HepG2 (cell line): ENCODE measurements around the gene PLIN4. TPM values are rescaled to one million over a fixed set of nuclear protein-coding genes. Genes with fewer than 3 reads are reported as not detected.

Experiments
- ARNT2 ChIP-seq: sonication (generic); formaldehyde crosslinking; IDR thresholded peaks from 2 replicates; pipeline ENCODE4 v1.8.0; 2022; ENCODE audit warnings: mild to moderate bottlenecking, low read depth, missing genetic modification reagents, moderate library complexity
- ATF6 ChIP-seq: sonication (generic); formaldehyde crosslinking; conservative IDR thresholded peaks from 2 replicates; pipeline ENCODE4 v1.4.0; 2020; ENCODE audit warnings: missing genetic modification reagents
- CEBPG ChIP-seq: IDR thresholded peaks from 2 replicates; pipeline ENCODE4 v1.6.1; 2016
- FOXK2 ChIP-seq: fragments of 450-650 bp; IDR thresholded peaks from 2 replicates; pipeline ENCODE4 v1.6.1; 2016
- GRHL1 ChIP-seq: sonication (generic); formaldehyde crosslinking; conservative IDR thresholded peaks from 2 replicates; pipeline ENCODE4 v1.8.0; 2022; ENCODE audit warnings: missing genetic modification reagents
- HOXA5 ChIP-seq: sonication (generic); formaldehyde crosslinking; IDR thresholded peaks from 2 replicates; pipeline ENCODE4 v1.4.0; 2020; ENCODE audit warnings: missing genetic modification reagents
- JUNB ChIP-seq: sonication (generic); formaldehyde crosslinking; IDR thresholded peaks from 2 replicates; pipeline ENCODE4 v1.8.0; 2022; ENCODE audit warnings: missing genetic modification reagents, mild to moderate bottlenecking, borderline replicate concordance
- KLF11 ChIP-seq: IDR thresholded peaks from 2 replicates; pipeline ENCODE4 v1.6.1; 2016; ENCODE audit warnings: missing compliant biosample characterization
- MATR3 ChIP-seq: sonication (generic); formaldehyde crosslinking; IDR thresholded peaks from 2 replicates; pipeline ENCODE4 v1.4.0; 2020; ENCODE audit warnings: missing genetic modification reagents
- PCBP1 ChIP-seq: fragments of 200-400 bp; formaldehyde crosslinking; IDR thresholded peaks from 2 replicates; pipeline ENCODE4 v1.6.1; 2017; ENCODE audit warnings: mild to moderate bottlenecking, low read depth, low read length, borderline replicate concordance
- PHF8 ChIP-seq: sonication (generic); formaldehyde crosslinking; IDR thresholded peaks from 2 replicates; pipeline ENCODE4 v1.5.0; 2020; ENCODE audit warnings: missing genetic modification reagents
- PPARG ChIP-seq: conservative IDR thresholded peaks from 2 replicates; pipeline ENCODE4 v1.6.1; 2016; ENCODE audit warnings: missing biosample characterization, missing genetic modification reagents
- RFX5 ChIP-seq: IDR thresholded peaks from 2 replicates; pipeline ENCODE4 v1.6.1; 2011; ENCODE audit warnings: low read depth, low read length, improper control_type of control experiment
- ZBTB26 ChIP-seq: IDR thresholded peaks from 2 replicates; pipeline ENCODE4 v1.6.1; 2016; ENCODE audit warnings: missing compliant biosample characterization, missing genetic modification reagents, borderline replicate concordance
- ZNF180 ChIP-seq: sonication (generic); formaldehyde crosslinking; IDR thresholded peaks from 2 replicates; pipeline ENCODE4 v1.4.0; 2020; ENCODE audit warnings: low read depth, missing genetic modification reagents, borderline replicate concordance
- ZNF282 ChIP-seq: fragments of 450-650 bp; IDR thresholded peaks from 2 replicates; pipeline ENCODE4 v1.6.1; 2018; ENCODE audit not compliant: partially characterized antibody
- ZNF772 ChIP-seq: sonication (generic); formaldehyde crosslinking; IDR thresholded peaks from 2 replicates; pipeline ENCODE4 v1.5.0; 2020; ENCODE audit warnings: mild to moderate bottlenecking, missing genetic modification reagents
- polyA plus RNA-seq, 8 experiments: library from polyadenylated mRNA; depleted of rRNA in 3 of 8; stranded (reverse) in 7 of 8; unstranded in 1 of 8; fragments of >200 nt; fragmentation: Illumina TruSeq in 4 of 8; extraction: Trizol in 4 of 8; gene quantifications; 2 replicates each; pipeline versions ENCODE4 v1.2.1 to v1.2.3, GENCODE V29; 2011 to 2016; ENCODE audit warnings: low read depth in 4 of 8, missing spikeins in 1 of 8, mixed read lengths in 1 of 8; ENCODE audit not compliant: insufficient read depth in 1 of 8
- total RNA-seq, 5 experiments: library from RNA; depleted of rRNA; stranded (reverse); fragments of >200 nt; fragmentation: Illumina TruSeq; extraction: Trizol; gene quantifications; 2 replicates each; pipeline ENCODE4 v1.2.3, GENCODE V29; 2016; ENCODE audit warnings: low read depth in 1 of 5
- TF ChIP-seq, protein P1 (sequence below): sonication (generic); formaldehyde crosslinking; IDR thresholded peaks from 2 replicates; pipeline ENCODE4 v1.9.0; 2021; ENCODE audit warnings: missing genetic modification reagents, borderline replicate concordance

Gene PLIN4
- total and polyA plus RNA-seq, 2 of the 13 experiments (the other 11 are each of a cell fraction or from before 2014, with no cell fraction given): 1.1 to 1.3 TPM

- TF ChIP-seq HOXA5: peak; percentile 66; the same call in 1 of the 2 replicates
- TF ChIP-seq KLF11 (CRISPR knock-in tag): no peak
- no peak for TF ChIP-seq GRHL1 (CRISPR knock-in tag)
- peak; percentile 30; the same call in 1 of the 2 replicates for TF ChIP-seq ARNT2 (CRISPR knock-in tag)
- TF ChIP-seq ZBTB26: peak; percentile 92
- TF ChIP-seq RFX5: no peak
- peak; percentile 68 for TF ChIP-seq PHF8
- no peak for TF ChIP-seq ATF6
- no peak for TF ChIP-seq JUNB
- TF ChIP-seq, protein P1, sequence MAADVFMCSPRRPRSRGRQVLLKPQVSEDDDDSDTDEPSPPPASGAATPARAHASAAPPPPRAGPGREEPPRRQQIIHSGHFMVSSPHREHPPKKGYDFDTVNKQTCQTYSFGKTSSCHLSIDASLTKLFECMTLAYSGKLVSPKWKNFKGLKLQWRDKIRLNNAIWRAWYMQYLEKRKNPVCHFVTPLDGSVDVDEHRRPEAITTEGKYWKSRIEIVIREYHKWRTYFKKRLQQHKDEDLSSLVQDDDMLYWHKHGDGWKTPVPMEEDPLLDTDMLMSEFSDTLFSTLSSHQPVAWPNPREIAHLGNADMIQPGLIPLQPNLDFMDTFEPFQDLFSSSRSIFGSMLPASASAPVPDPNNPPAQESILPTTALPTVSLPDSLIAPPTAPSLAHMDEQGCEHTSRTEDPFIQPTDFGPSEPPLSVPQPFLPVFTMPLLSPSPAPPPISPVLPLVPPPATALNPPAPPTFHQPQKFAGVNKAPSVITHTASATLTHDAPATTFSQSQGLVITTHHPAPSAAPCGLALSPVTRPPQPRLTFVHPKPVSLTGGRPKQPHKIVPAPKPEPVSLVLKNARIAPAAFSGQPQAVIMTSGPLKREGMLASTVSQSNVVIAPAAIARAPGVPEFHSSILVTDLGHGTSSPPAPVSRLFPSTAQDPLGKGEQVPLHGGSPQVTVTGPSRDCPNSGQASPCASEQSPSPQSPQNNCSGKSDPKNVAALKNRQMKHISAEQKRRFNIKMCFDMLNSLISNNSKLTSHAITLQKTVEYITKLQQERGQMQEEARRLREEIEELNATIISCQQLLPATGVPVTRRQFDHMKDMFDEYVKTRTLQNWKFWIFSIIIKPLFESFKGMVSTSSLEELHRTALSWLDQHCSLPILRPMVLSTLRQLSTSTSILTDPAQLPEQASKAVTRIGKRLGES (CRISPR knock-in tag): no peak
- no peak for TF ChIP-seq MATR3 (CRISPR knock-in tag)
- TF ChIP-seq PPARG: no peak; the same call in none of the 2 replicates
- peak; percentile 72 for TF ChIP-seq CEBPG
- no peak for TF ChIP-seq ZNF282
- TF ChIP-seq FOXK2: no peak
- no peak for TF ChIP-seq ZNF180 (CRISPR knock-in tag)
- TF ChIP-seq PCBP1: no peak
- no peak for TF ChIP-seq ZNF772 (CRISPR knock-in tag)
Measured at GRCh38 chr19:4539693-4540581, 21.7 kb upstream of the PLIN4 start, which contains the start of gene LRG1 (continued).
